MG63 (cell line): ENCODE results near the gene SESN1. TPM values are rescaled to one million over a fixed set of nuclear protein-coding genes. Genes with fewer than 3 reads are reported as not detected.

Source experiments
- DNase-seq: peaks from one replicate; pipeline ENCODE4 v3.0.0-alpha.2; 2020
- H3K27me3 ChIP-seq: fragments of 250-450 bp; sonication (Bioruptor Pico); 2 replicates; pipeline ENCODE4 v1.5.1; 2020; ENCODE audit warnings: mild to moderate bottlenecking, moderate library complexity
- H3K36me3 ChIP-seq: fragments of 250-450 bp; sonication (Bioruptor Pico); 2 replicates; pipeline ENCODE4 v1.5.1; 2020; ENCODE audit warnings: mild to moderate bottlenecking, moderate library complexity
- H3K4me3 ChIP-seq: fragments of 250-450 bp; sonication (Bioruptor Pico); 2 replicates; pipeline ENCODE4 v1.5.1; 2020; ENCODE audit warnings: mild to moderate bottlenecking, moderate library complexity
- H3K9me3 ChIP-seq: fragments of 250-450 bp; sonication (Bioruptor Pico); 2 replicates; pipeline ENCODE4 v1.5.1; 2020; ENCODE audit warnings: mild to moderate bottlenecking, moderate library complexity
- total RNA-seq: library from RNA; depleted of rRNA; stranded (reverse); fragments of >200 nt; shearing (Covaris generic); gene quantifications from 2 replicates; pipeline ENCODE4 v1.2.3, GENCODE V29; 2014; ENCODE audit warnings: low replicate concordance

Gene SESN1
- total RNA-seq, 1 experiment from 2014 or later, result 6.1 TPM

GRCh38 chr6:109024784-109025183, 69.9 kb downstream of the SESN1 start:
- Histone ChIP-seq H3K4me3 (0 out of 2 replicates have a peak overlapping the region, but pooled peaks have one; percentile 3), H3K27me3 (no peaks in the 10 kb centered on the region), H3K36me3 (no peaks in the 10 kb centered on the region), H3K9me3 (no peaks in the 10 kb centered on the region)
- DNase-seq, result peak; percentile 31

- Histone ChIP-seq H3K9me3 (no peaks in the 10 kb centered on the region), H3K36me3 (no peaks in the 10 kb centered on the region), H3K27me3 (no peaks in the 10 kb centered on the region), H3K4me3 (0 out of 2 replicates have a peak overlapping the region, but pooled peaks have one; percentile 3)
- DNase-seq, result peak; percentile 2
Observed at GRCh38 chr6:109024368-109024767, 70.3 kb downstream of the SESN1 start.

- Histone ChIP-seq H3K36me3 (no peaks in the 10 kb centered on the region), H3K9me3 (no peaks in the 10 kb centered on the region), H3K27me3 (no peaks in the 10 kb centered on the region), H3K4me3 (no peak overlapping the region)
- DNase-seq, result no peak
Observed at GRCh38 chr6:109023356-109023925, 71.2 kb downstream of the SESN1 start.

GRCh38 chr6:109021870-109022269, 72.8 kb downstream of the SESN1 start:
- H3K9me3 ChIP-seq, result no peaks in the 10 kb centered on the region
- no peaks in the 10 kb centered on the region for H3K27me3 ChIP-seq
- no peak for DNase-seq
- no peak overlapping the region for H3K4me3 ChIP-seq
- H3K36me3 ChIP-seq, result no peaks in the 10 kb centered on the region

- no peaks in the 10 kb centered on the region for H3K36me3 ChIP-seq
- H3K4me3 ChIP-seq, result no peak overlapping the region
- no peaks in the 10 kb centered on the region for H3K27me3 ChIP-seq
- no peaks in the 10 kb centered on the region for H3K9me3 ChIP-seq
- no peak for DNase-seq
Observed at GRCh38 chr6:109019911-109020310, 74.7 kb downstream of the SESN1 start.

- DNase-seq, result no peak
- H3K4me3 ChIP-seq, result no peak overlapping the region
- H3K36me3 ChIP-seq, result no peaks in the 10 kb centered on the region
- H3K27me3 ChIP-seq, result no peaks in the 10 kb centered on the region
- no peaks in the 10 kb centered on the region for H3K9me3 ChIP-seq
Observed at GRCh38 chr6:109015176-109015575, 79.5 kb downstream of the SESN1 start.

GRCh38 chr6:109014606-109015005, 80.0 kb downstream of the SESN1 start:
- Histone ChIP-seq H3K9me3 (no peaks in the 10 kb centered on the region), H3K4me3 (no peak overlapping the region), H3K36me3 (no peaks in the 10 kb centered on the region; the same call in 1 of the 2 replicates), H3K27me3 (no peaks in the 10 kb centered on the region)
- no peak for DNase-seq

GRCh38 chr6:109013656-109014305, 80.9 kb downstream of the SESN1 start:
- H3K36me3 ChIP-seq, result no peaks in the 10 kb centered on the region; the same call in 1 of the 2 replicates
- H3K27me3 ChIP-seq, result no peaks in the 10 kb centered on the region
- DNase-seq, result no peak
- no peaks in the 10 kb centered on the region for H3K9me3 ChIP-seq
- no peak overlapping the region for H3K4me3 ChIP-seq

GRCh38 chr6:109010705-109011102, 83.9 kb downstream of the SESN1 start:
- no peaks in the 10 kb centered on the region; the same call in 1 of the 2 replicates for H3K36me3 ChIP-seq
- no peaks in the 10 kb centered on the region for H3K9me3 ChIP-seq
- H3K27me3 ChIP-seq, result no peaks in the 10 kb centered on the region
- no peak overlapping the region for H3K4me3 ChIP-seq
- no peak for DNase-seq

- H3K9me3 ChIP-seq, result no peaks in the 10 kb centered on the region
Observed at GRCh38 chr6:109009962-109010704, 84.5 kb downstream of the SESN1 start.

GRCh38 chr6:109009236-109009961, 85.2 kb downstream of the SESN1 start:
- peak; percentile 92 for DNase-seq
- H3K27me3 ChIP-seq, result no peaks in the 10 kb centered on the region
- H3K36me3 ChIP-seq, result no peaks in the 10 kb centered on the region; the same call in 1 of the 2 replicates
- peak overlapping the region; percentile 67 for H3K4me3 ChIP-seq
- no peaks in the 10 kb centered on the region for H3K9me3 ChIP-seq

More at GRCh38 chr6:109009962-109010704, 84.5 kb downstream of the SESN1 start:
- no peaks in the 10 kb centered on the region; the same call in 1 of the 2 replicates for H3K36me3 ChIP-seq
- no peak for DNase-seq
- no peaks in the 10 kb centered on the region for H3K27me3 ChIP-seq
- H3K4me3 ChIP-seq, result peak overlapping the region; percentile 67

- peak overlapping the region; percentile 67 for H3K4me3 ChIP-seq
- no peak for DNase-seq
- no peaks in the 10 kb centered on the region for H3K9me3 ChIP-seq
- no peaks in the 10 kb centered on the region for H3K27me3 ChIP-seq
- H3K36me3 ChIP-seq, result no peaks in the 10 kb centered on the region; the same call in 1 of the 2 replicates
Observed at GRCh38 chr6:109008537-109009235, 86.0 kb downstream of the SESN1 start.

- Histone ChIP-seq H3K27me3 (no peaks in the 10 kb centered on the region), H3K9me3 (no peaks in the 10 kb centered on the region), H3K4me3 (peak overlapping the region; percentile 67), H3K36me3 (no peaks in the 10 kb centered on the region; the same call in 1 of the 2 replicates)
- no peak for DNase-seq
Observed at GRCh38 chr6:109008054-109008453, 86.6 kb downstream of the SESN1 start.

GRCh38 chr6:109007521-109007920, 87.1 kb downstream of the SESN1 start:
- H3K4me3 ChIP-seq, result no peak overlapping the region
- H3K9me3 ChIP-seq, result no peaks in the 10 kb centered on the region
- no peaks in the 10 kb centered on the region; the same call in 1 of the 2 replicates for H3K36me3 ChIP-seq
- H3K27me3 ChIP-seq, result no peaks in the 10 kb centered on the region
- DNase-seq, result no peak

- DNase-seq, result no peak
- no peaks in the 10 kb centered on the region; the same call in 1 of the 2 replicates for H3K36me3 ChIP-seq
- no peaks in the 10 kb centered on the region for H3K9me3 ChIP-seq
- no peaks in the 10 kb centered on the region for H3K27me3 ChIP-seq
- H3K4me3 ChIP-seq, result no peak overlapping the region
Observed at GRCh38 chr6:109006818-109007217, 87.8 kb downstream of the SESN1 start.

GRCh38 chr6:109002882-109003281, 91.8 kb downstream of the SESN1 start:
- Histone ChIP-seq H3K36me3 (no peaks in the 10 kb centered on the region), H3K27me3 (no peaks in the 10 kb centered on the region), H3K4me3 (no peak overlapping the region), H3K9me3 (no peaks in the 10 kb centered on the region)
- no peak for DNase-seq
